Measurements from ENCODE around the gene ACOX3. TPM values are rescaled to one million over a fixed set of nuclear protein-coding genes. Genes with fewer than 3 reads are reported as not detected.

The ACOX3 gene
- total and polyA plus RNA-seq, 2 of the 8 experiments (the other 6 are each of a cell fraction or from before 2014, with no cell fraction given) = 2.5 to 9.9 TPM

DNA sequence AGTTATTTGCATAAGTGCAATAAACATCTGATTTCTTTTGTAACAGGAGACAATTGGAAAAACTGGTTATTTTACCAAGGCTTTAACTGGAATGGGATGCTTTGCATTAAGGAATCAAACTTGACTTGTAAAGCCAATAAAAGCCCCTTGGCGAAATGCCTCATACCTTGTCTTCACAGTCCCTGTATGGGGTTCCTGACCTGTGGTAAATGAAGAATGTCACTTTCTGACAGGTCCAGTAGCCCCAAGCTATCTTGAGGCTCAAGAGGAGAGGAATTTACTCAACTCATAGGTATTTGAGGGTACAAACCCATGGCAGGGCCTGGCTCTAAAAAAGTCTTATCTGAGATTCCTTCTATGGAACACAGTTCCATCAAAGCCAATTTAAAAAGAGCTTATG lies 78.0 kb downstream of the ACOX3 start (continued):
- TF ChIP-seq HDAC2 (IDR thresholded peaks at IDR 0.05; ENCODE audit: borderline replicate concordance in 1 of 2, low read depth in 2 of 2, low read length in 2 of 2) (no peak), SP4 (IDR thresholded peaks at IDR 0.05; ENCODE audit: low read length) (no peak), FOSL1 (IDR thresholded peaks at IDR 0.05; ENCODE audit: insufficient read depth, low read depth, low read length) (no peak), MAFK (IDR thresholded peaks at IDR 0.05; ENCODE audit: low read depth, low read length) (no peak), CHD1 (IDR thresholded peaks at IDR 0.05; ENCODE audit: low read depth, low read length) (no peak), GABPA (IDR thresholded peaks at IDR 0.05; ENCODE audit: borderline replicate concordance, insufficient read depth, low read length) (no peak), POLR2AphosphoS5 (IDR thresholded peaks at IDR 0.05; ENCODE audit: low read depth, low read length) (no peak)
